AG04449 (cell line): ENCODE data around the gene MYH6.

Experiments
- CTCF ChIA-PET: fragments of 350-600 bp; formaldehyde crosslinking; extraction: SDS; loops from one replicate; lab custom pipeline; 2021; ENCODE audit warnings: antibody characterized with exemption; lab: Yijun Ruan, JAX
- POLR2A ChIA-PET: fragments of 400-600, 350-600 bp; formaldehyde crosslinking; extraction: SDS; loops from one replicate; lab custom pipeline; 2020; ENCODE audit warnings: antibody characterized with exemption, inconsistent platforms; lab: Yijun Ruan, JAX
- DNase-seq: peaks from one replicate; pipeline ENCODE4 v3.0.0-alpha.2; 2010; ENCODE audit warnings: low read depth, low spot score
- H3K4me3 ChIP-seq: 2 replicates; pipeline ENCODE4 v1.5.1; 2011; ENCODE audit warnings: low read depth, mild to moderate bottlenecking, control low read depth, low read length
- CTCF ChIP-seq: IDR thresholded peaks from one replicate; pipeline ENCODE4 v1.5.1; 2011; ENCODE audit warnings: mild to moderate bottlenecking, moderate library complexity, low read length, control low read depth, inconsistent platforms; ENCODE audit not compliant: insufficient read depth; ENCODE audit errors: missing control alignments

MYH6 gene

GRCh38 chr14:23437133-23438100 lies 29.3 kb upstream of the MYH6 start:
- ChIA-PET CTCF (interaction anchor here (1.8 kb wide), 1 partner anchor 57 kb away, joined by 7 read pairs; no protein-coding TSS in a partner anchor), POLR2A (no interaction called here)
- no peak for DNase-seq
- no peak overlapping the region for H3K4me3 ChIP-seq
- no peak for TF ChIP-seq CTCF

GRCh38 chr14:23436327-23437132 lies 28.5 kb upstream of the MYH6 start:
- no peak for DNase-seq
- CTCF ChIA-PET: interaction anchor here (1.3 to 1.8 kb wide), 2 partner anchors 13 to 56 kb away, joined by 3 to 4 read pairs; no protein-coding TSS in a partner anchor
- no peak overlapping the region for H3K4me3 ChIP-seq
- no peak for TF ChIP-seq CTCF
- POLR2A ChIA-PET: no interaction called here

GRCh38 chr14:23435543-23436326 lies 27.7 kb upstream of the MYH6 start, which contains the start of gene MYH7:
Gene MYH7 (minus strand): TSS chr14:23435660. CDS start chr14:23433732, 1,928 bp downstream.
- CTCF ChIA-PET: interaction anchor here (0.8 to 1.8 kb wide), 3 partner anchors 12 to 56 kb away, joined by 3 to 4 read pairs (median 3); no protein-coding TSS in a partner anchor
- POLR2A ChIA-PET: interaction anchor here (0.6 to 0.7 kb wide), 2 partner anchors 130 to 177 kb away, joined by 3 read pairs; no protein-coding TSS in a partner anchor

GRCh38 chr14:23434488-23435222 lies 26.6 kb upstream of the MYH6 start:
- no peak overlapping the region for H3K4me3 ChIP-seq
- CTCF ChIA-PET: interaction anchor here (1.8 kb wide), 1 partner anchor 54 kb away, joined by 4 read pairs; no protein-coding TSS in a partner anchor
- POLR2A ChIA-PET: interaction anchor here (0.7 kb wide), 1 partner anchor 176 kb away, joined by 3 read pairs; no protein-coding TSS in a partner anchor
- no peak for DNase-seq
- no peak for TF ChIP-seq CTCF

More at GRCh38 chr14:23435543-23436326, 27.7 kb upstream of the MYH6 start, which contains the start of gene MYH7:
- no peak for TF ChIP-seq CTCF
- H3K4me3 ChIP-seq: no peak within 1 kb of the TSS
- no peak for DNase-seq

GRCh38 chr14:23433457-23433856 lies 25.4 kb upstream of the MYH6 start:
- no peak overlapping the region for H3K4me3 ChIP-seq
- CTCF ChIA-PET: no interaction called here
- no peak for TF ChIP-seq CTCF
- no peak for DNase-seq
- POLR2A ChIA-PET: no interaction called here
